ENCODE results near the gene CDC14A. TPM values are rescaled to one million over a fixed set of nuclear protein-coding genes. Genes with fewer than 3 reads are reported as not detected.

CDC14A gene, protein sequence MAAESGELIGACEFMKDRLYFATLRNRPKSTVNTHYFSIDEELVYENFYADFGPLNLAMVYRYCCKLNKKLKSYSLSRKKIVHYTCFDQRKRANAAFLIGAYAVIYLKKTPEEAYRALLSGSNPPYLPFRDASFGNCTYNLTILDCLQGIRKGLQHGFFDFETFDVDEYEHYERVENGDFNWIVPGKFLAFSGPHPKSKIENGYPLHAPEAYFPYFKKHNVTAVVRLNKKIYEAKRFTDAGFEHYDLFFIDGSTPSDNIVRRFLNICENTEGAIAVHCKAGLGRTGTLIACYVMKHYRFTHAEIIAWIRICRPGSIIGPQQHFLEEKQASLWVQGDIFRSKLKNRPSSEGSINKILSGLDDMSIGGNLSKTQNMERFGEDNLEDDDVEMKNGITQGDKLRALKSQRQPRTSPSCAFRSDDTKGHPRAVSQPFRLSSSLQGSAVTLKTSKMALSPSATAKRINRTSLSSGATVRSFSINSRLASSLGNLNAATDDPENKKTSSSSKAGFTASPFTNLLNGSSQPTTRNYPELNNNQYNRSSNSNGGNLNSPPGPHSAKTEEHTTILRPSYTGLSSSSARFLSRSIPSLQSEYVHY
- polyA plus RNA-seq (2011; rRNA removed) (2.2 and 2.8 TPM in 2 replicates), polyA minus RNA-seq (2011; rRNA and poly(A)+ RNA removed) (5.0 and 5.5 TPM in 2 replicates)

DNA sequence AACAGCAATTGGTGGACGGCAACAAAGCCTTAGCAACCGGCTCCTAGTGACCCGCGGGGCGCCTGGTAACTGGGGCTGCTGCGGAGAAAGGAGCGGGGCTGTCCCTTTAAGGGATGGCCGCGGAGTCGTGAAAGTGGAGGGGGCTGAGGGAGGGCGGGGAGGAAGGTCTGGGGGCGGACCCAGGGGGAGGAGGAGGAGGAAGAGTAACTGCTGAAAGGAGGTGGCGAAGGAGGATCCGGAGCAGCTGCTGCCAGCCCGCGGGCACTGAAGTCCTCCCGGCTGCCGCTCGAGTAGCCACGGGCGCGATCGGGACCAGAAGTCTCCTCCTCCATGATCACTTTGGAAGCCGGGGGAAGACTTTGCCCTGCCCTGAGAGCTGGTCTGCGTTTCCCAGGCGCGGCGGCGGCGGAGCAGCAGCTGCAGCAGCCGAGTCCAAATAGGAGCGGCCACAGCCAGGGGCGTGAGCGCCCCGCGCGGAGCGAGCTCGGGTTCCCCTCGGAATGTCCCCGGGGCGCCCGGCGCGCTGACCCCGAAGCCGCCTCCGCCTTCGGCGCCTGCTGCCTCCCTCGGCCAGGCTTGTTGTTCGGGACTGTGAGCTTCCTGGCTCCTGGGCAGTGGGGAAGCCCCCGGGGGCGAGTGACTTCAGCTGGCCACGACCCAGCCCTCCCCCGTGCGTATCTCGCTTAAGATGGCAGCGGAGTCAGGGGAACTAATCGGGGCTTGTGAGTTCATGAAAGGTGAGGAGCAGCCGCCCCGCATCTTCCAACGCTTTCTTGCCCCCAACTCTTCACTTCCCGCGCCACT, at the start of gene CDC14A:
TSS of gene CDC14A (plus strand) at position 240 of the 804 bp plus-strand sequence. CDS start at position 689, 449 bp downstream.
- no peaks in the 10 kb centered on the region for H3K9me3 ChIP-seq (ENCODE audit: control insufficient read depth, insufficient read depth, low read length)
- POLR2A ChIA-PET, result interaction anchor here (0.5 to 1.7 kb wide), 4 partner anchors 86 to 519 kb away, joined by 4 to 6 read pairs (median 6); partner anchors contain the start of genes DBT and RTCA
- no peaks in the 10 kb centered on the region for H3K27me3 ChIP-seq (ENCODE audit: control insufficient read depth, insufficient read depth, low read length)
- peak within 1 kb of the TSS; percentile 72 for H3K27ac ChIP-seq (ENCODE audit: low read depth, low read length)
- CTCF ChIA-PET, result interaction anchor here (0.9 to 2.4 kb wide), 5 partner anchors 12 to 516 kb away, joined by 3 to 11 read pairs (median 4); no protein-coding TSS in a partner anchor
- DNase-seq (ENCODE audit: low read depth, low spot score), result peak; percentile 85
- TF ChIP-seq, protein P1, sequence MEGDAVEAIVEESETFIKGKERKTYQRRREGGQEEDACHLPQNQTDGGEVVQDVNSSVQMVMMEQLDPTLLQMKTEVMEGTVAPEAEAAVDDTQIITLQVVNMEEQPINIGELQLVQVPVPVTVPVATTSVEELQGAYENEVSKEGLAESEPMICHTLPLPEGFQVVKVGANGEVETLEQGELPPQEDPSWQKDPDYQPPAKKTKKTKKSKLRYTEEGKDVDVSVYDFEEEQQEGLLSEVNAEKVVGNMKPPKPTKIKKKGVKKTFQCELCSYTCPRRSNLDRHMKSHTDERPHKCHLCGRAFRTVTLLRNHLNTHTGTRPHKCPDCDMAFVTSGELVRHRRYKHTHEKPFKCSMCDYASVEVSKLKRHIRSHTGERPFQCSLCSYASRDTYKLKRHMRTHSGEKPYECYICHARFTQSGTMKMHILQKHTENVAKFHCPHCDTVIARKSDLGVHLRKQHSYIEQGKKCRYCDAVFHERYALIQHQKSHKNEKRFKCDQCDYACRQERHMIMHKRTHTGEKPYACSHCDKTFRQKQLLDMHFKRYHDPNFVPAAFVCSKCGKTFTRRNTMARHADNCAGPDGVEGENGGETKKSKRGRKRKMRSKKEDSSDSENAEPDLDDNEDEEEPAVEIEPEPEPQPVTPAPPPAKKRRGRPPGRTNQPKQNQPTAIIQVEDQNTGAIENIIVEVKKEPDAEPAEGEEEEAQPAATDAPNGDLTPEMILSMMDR (IDR thresholded peaks at IDR 0.05; ENCODE audit: low read depth, low read length), result no peak
- H3K4me3 ChIP-seq (ENCODE audit: low read depth, low read length), result peak within 1 kb of the TSS; percentile 88

DNA sequence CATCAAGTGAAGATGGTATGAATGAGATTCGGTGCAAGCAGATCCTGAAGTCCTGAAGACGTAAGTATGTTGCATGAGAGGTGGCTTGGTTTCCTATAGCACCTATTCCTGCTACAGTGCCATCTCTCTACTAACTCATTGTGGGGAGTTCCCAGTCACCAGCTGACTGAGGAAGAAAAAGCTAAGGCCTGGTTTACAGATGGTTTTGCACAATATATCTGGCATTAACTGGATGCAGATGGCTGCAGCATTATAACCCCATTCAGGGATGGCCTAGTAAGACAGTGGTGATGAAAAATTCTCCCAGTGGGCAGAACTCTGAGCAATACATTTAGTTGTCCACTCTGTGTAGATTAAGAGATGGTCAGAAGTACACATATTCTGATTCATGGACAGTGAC, 49.6 kb upstream of the CDC14A start:
- CTCF ChIA-PET, result no interaction called here
- no peaks in the 10 kb centered on the region for H3K27me3 ChIP-seq (ENCODE audit: control insufficient read depth, insufficient read depth, low read length)

DNA sequence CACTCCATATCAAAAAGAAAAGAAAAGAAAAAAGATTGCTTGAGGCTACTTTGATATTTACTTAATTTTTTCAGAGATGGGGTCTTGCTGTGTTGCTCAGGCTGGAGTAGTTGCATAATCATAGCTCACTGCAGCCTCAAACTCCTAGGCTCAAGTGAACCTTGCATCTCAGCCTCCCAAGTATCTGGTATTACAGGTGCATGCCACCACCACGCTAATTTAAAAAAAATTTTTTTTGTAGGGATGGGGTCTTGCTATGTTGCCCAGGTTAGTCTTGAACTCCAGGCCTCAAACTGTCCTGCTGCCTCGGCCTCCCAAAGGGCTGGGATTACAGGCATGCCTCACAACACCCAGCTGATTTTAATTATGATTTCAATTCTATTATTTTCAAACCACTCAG, 48.1 kb upstream of the CDC14A start:
- DNase-seq (ENCODE audit: low read depth, low spot score), result no peak
- CTCF ChIA-PET, result no interaction called here
- no peaks in the 10 kb centered on the region for H3K9me3 ChIP-seq (ENCODE audit: control insufficient read depth, insufficient read depth, low read length)
- H3K27me3 ChIP-seq (ENCODE audit: control insufficient read depth, insufficient read depth, low read length), result no peaks in the 10 kb centered on the region
- POLR2A ChIA-PET, result no interaction called here
- no peak overlapping the region for H3K27ac ChIP-seq (ENCODE audit: low read depth, low read length)
- no peak overlapping the region for H3K4me3 ChIP-seq (ENCODE audit: low read depth, low read length)
- TF ChIP-seq, protein P1 (IDR thresholded peaks at IDR 0.05; ENCODE audit: low read depth, low read length), result no peak

More for the DNA sequence above, 49.6 kb upstream of the CDC14A start:
- POLR2A ChIA-PET, result no interaction called here
- TF ChIP-seq, protein P1 (IDR thresholded peaks at IDR 0.05; ENCODE audit: low read depth, low read length), result no peak
- Histone ChIP-seq H3K4me3 (ENCODE audit: low read depth, low read length) (no peak overlapping the region), H3K27ac (ENCODE audit: low read depth, low read length) (no peak overlapping the region), H3K9me3 (ENCODE audit: control insufficient read depth, insufficient read depth, low read length) (no peaks in the 10 kb centered on the region)
- DNase-seq (ENCODE audit: low read depth, low spot score), result no peak

DNA sequence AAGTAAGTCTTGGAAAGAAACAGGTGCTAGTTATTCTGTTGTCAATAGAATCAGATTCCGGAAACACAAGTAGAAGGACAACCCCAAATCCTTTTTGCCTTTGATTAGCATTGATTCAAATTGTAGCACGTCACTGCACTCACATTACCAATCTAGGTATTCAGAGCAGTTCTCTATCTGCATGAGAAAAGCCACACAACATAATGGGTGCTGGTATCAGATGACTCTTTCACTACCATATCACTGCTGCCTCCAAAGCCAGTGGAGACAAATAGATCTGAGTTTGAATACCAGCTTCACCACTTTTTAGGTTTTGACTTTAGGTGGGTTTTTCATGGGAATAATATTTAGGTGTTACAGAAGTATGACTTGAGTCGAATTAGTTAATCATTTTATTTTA, 47.4 kb upstream of the CDC14A start:
- TF ChIP-seq, protein P1 (IDR thresholded peaks at IDR 0.05; ENCODE audit: low read depth, low read length), result no peak
- no peak for DNase-seq (ENCODE audit: low read depth, low spot score)
- H3K27ac ChIP-seq (ENCODE audit: low read depth, low read length), result no peak overlapping the region
- H3K4me3 ChIP-seq (ENCODE audit: low read depth, low read length), result no peak overlapping the region
- ChIA-PET CTCF (no interaction called here), POLR2A (no interaction called here)
- H3K9me3 ChIP-seq (ENCODE audit: control insufficient read depth, insufficient read depth, low read length), result no peaks in the 10 kb centered on the region
- no peaks in the 10 kb centered on the region for H3K27me3 ChIP-seq (ENCODE audit: control insufficient read depth, insufficient read depth, low read length)
